22Rv1 (cell line): ENCODE measurements around the gene OSGEP.

ENCODE experiments used
- CTCF ChIP-seq: fragments of 450-650 bp; IDR thresholded peaks from 2 replicates; pipeline ENCODE4 v1.5.1; 2017; ENCODE audit warnings: mild to moderate bottlenecking
- ZFX ChIP-seq: fragments of 450-650 bp; IDR thresholded peaks from 2 replicates; pipeline ENCODE4 v1.6.1; 2017; ENCODE audit warnings: antibody characterized with exemption, borderline replicate concordance

DNA sequence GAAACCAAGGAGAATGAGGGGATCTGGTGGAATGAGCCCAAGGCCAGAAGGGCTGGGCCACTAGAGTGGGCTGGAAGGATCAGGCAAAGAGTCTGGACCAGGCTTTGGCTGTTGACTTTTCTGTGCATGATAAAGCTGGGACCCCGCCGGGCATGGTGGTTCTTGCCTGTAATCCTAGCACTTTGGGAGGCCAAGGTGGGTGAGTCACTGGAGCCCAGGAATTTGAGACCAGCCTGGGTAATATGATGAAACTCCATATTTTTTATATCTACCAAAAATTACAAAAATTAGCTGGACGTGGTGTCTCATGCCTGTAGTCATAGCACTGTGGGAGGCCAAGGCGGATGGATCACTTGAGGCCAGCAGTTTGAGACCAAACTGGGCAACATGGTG is 18.3 kb downstream of the OSGEP start:
- TF ChIP-seq CTCF: no peak
- TF ChIP-seq ZFX: no peak
